ENCODE data around the gene CLCA1.

DNA sequence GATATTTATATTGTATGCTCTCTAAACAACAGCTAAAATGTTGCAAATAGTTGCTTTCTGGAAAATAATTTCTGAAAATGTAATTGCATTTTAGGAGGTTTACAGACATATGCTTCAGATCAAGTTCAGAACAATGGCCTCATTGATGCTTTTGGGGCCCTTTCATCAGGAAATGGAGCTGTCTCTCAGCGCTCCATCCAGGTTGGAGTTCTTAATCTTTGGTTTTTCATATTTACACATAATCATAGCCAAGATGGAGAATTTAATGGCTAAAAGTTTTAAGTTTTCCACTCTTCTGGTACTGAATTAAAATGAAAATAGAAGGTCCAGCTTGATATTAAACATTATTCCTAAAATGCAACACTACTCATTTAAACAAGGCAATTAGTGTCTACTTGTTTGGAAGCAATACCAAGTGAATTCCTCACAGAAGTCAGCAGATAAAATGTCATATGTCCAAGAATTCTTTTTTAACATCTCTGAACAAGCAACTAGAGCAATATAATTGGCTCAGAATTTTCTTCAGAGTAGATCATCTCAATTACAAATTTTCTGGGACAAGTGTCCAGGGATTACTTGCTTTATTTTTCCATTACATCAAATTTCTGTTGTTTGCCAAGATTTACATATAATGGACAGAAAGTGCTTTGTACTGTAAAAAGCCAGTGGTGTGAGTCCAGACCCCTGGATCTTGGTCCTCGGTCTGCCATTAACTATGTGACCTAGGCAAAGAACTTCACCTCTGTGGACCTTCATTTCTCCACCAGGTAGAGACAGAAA lies 22.6 kb downstream of the CLCA1 start:
- TF ChIP-seq POLR2A (IDR thresholded peaks at IDR 0.05; ENCODE audit: low read depth, low read length), result no peak
- no peak for TF ChIP-seq POLR2AphosphoS5 (IDR thresholded peaks at IDR 0.05; ENCODE audit: low read depth, low read length)

Measured in GM12892 (cell line).